Endothelial cell of umbilical vein (primary cell): ENCODE results near the gene MARK3.

Experiments
- EZH2 ChIP-seq: IDR thresholded peaks from 2 replicates; pipeline ENCODE4 v1.6.1; 2012; ENCODE audit warnings: borderline replicate concordance, low read depth, mild to moderate bottlenecking, moderate library complexity, low read length, inconsistent platforms; ENCODE audit not compliant: severe bottlenecking
- GATA2 ChIP-seq: IDR thresholded peaks from 2 replicates; pipeline ENCODE4 v1.7.0; 2011; ENCODE audit warnings: low read depth, mild to moderate bottlenecking, moderate library complexity, mixed read lengths, low read length; ENCODE audit not compliant: insufficient read length, insufficient read depth
- JUN ChIP-seq: IDR thresholded peaks from 2 replicates; pipeline ENCODE4 v1.6.1; 2011; ENCODE audit warnings: borderline replicate concordance, low read depth; ENCODE audit not compliant: insufficient read length, insufficient read depth
- MYC ChIP-seq: IDR thresholded peaks from one replicate; pipeline ENCODE4 v1.6.1; 2011; ENCODE audit warnings: mild to moderate bottlenecking, low read depth, low read length
- POLR2A ChIP-seq: IDR thresholded peaks from 2 replicates; pipeline ENCODE4 v1.6.1; 2012; ENCODE audit warnings: low read depth, mild to moderate bottlenecking, control low read depth, low read length
- TF ChIP-seq, protein P1 (sequence below), 2 donors: IDR thresholded peaks; 1 replicate in 1 of 2; 2 replicates in 1 of 2; pipeline ENCODE4 v1.5.1; 2011; ENCODE audit warnings: low read length in 2 of 2, mild to moderate bottlenecking in 2 of 2, moderate library complexity in 2 of 2, control low read depth in 1 of 2, inconsistent platforms in 1 of 2, low read depth in 1 of 2; ENCODE audit not compliant: insufficient read depth in 1 of 2; ENCODE audit errors: extremely low read depth in 1 of 2

DNA sequence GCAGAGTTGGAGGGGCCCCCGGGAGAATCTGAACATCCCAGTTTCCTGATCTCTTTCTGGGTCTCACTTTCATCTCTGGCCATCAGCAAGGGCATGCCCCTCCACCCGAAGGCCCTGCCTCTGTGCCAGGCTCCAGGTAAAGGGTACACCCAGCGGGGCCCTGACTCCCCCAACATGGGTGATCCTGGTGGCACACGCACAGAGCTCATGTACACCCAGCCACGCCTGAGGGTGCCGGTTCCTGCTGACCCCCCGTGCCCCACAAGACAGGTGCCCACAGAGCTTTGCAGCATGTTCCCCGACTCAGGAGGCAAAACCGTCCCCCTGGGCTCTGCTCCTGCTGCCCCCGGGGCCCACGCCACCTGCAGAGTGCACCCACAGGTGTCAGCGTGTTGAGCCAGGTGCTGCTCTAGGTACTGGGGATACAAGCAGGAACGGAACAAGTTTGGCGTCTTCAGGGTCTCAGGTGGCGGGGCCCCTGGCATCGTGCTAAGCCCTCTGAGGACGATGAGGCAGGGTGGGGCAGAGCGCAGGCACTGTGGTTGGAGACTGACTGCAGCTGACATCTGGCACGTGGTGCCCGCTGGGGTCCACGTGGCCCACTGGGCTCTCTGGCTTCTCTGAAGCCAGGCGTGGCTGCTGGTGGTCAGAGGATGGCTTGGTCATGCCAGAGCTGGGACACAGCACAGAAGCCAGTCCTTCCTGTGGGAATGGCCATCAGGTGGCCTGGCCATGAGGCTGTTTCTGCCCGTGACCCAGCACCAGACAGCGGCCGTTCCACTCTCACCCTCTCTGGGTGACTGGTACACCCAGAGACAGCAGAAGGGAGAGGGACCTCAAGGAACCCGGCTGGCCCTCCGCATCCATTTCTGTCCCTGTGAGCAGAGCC lies 163.5 kb downstream of the MARK3 start:
- TF ChIP-seq, protein P1, sequence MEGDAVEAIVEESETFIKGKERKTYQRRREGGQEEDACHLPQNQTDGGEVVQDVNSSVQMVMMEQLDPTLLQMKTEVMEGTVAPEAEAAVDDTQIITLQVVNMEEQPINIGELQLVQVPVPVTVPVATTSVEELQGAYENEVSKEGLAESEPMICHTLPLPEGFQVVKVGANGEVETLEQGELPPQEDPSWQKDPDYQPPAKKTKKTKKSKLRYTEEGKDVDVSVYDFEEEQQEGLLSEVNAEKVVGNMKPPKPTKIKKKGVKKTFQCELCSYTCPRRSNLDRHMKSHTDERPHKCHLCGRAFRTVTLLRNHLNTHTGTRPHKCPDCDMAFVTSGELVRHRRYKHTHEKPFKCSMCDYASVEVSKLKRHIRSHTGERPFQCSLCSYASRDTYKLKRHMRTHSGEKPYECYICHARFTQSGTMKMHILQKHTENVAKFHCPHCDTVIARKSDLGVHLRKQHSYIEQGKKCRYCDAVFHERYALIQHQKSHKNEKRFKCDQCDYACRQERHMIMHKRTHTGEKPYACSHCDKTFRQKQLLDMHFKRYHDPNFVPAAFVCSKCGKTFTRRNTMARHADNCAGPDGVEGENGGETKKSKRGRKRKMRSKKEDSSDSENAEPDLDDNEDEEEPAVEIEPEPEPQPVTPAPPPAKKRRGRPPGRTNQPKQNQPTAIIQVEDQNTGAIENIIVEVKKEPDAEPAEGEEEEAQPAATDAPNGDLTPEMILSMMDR (IDR thresholded peaks at IDR 0.05; ENCODE audit: extremely low read depth in 1 of 2, insufficient read depth in 1 of 2, low read depth in 1 of 2, low read length in 2 of 2): no peak
- no peak for TF ChIP-seq EZH2
- TF ChIP-seq MYC: no peak
- TF ChIP-seq GATA2: no peak
- no peak for TF ChIP-seq POLR2A
- no peak for TF ChIP-seq JUN
